Keratinocyte (primary cell): ENCODE data around the gene ZCCHC24. TPM values are rescaled to one million over a fixed set of nuclear protein-coding genes. Genes with fewer than 3 reads are reported as not detected.

Experiments used
- DNase-seq: peaks from one replicate; pipeline ENCODE4 v3.0.0-alpha.2; 2011; ENCODE audit warnings: low read depth, missing footprints, low spot score
- FAIRE-seq: peaks from 2 replicates; lab custom pipeline; 2011; peaks lifted over from hg19 to GRCh38; lab: Jason Lieb, UNC
- H2AFZ ChIP-seq: 2 replicates; pipeline ENCODE4 v1.6.0; 2012; ENCODE audit warnings: low read length, control low read depth, inconsistent platforms; ENCODE audit not compliant: control insufficient read depth
- H3K27ac ChIP-seq: 2 replicates; pipeline ENCODE4 v1.5.1; 2011; ENCODE audit warnings: low read length; ENCODE audit not compliant: control insufficient read depth, insufficient read depth
- H3K27me3 ChIP-seq: 3 replicates; pipeline ENCODE4 v1.6.0; 2011; ENCODE audit warnings: low read length; ENCODE audit not compliant: control insufficient read depth, insufficient read depth; ENCODE audit errors: extremely low read depth
- H3K36me3 ChIP-seq, 2 experiments: 2 replicates in 1 of 2; 3 replicates in 1 of 2; pipeline ENCODE4 v1.5.1; 2011; ENCODE audit warnings: low read length in 2 of 2, mild to moderate bottlenecking in 1 of 2; ENCODE audit not compliant: control insufficient read depth in 2 of 2, insufficient read depth in 2 of 2; ENCODE audit errors: extremely low read depth in 1 of 2
- H3K4me1 ChIP-seq: 3 replicates; pipeline ENCODE4 v1.5.1; 2011; ENCODE audit warnings: low read length; ENCODE audit not compliant: control insufficient read depth, insufficient read depth; ENCODE audit errors: extremely low read depth
- H3K4me2 ChIP-seq: 3 replicates; pipeline ENCODE4 v1.6.0; 2011; ENCODE audit warnings: low read depth, low read length; ENCODE audit not compliant: control insufficient read depth, insufficient read depth; ENCODE audit errors: extremely low read depth
- H3K4me3 ChIP-seq, 3 experiments: fragments of 200-600 bp in 1 of 3; sonication (generic) in 1 of 3; 2 replicates in 2 of 3; 3 replicates in 1 of 3; pipeline ENCODE4 v1.5.1; 2011 to 2016; ENCODE audit warnings: low read length in 3 of 3, mild to moderate bottlenecking in 3 of 3, control low read depth in 2 of 3, inconsistent platforms in 1 of 3, low read depth in 1 of 3, mixed read lengths in 1 of 3, mixed run types in 1 of 3, moderate library complexity in 1 of 3; ENCODE audit not compliant: control insufficient read depth in 2 of 3, insufficient read depth in 2 of 3; ENCODE audit errors: extremely low read depth in 1 of 3
- H3K79me2 ChIP-seq: 2 replicates; pipeline ENCODE4 v1.6.0; 2012; ENCODE audit warnings: low read length; ENCODE audit not compliant: control insufficient read depth, insufficient read depth
- H3K9ac ChIP-seq: 3 replicates; pipeline ENCODE4 v1.6.0; 2011; ENCODE audit warnings: low read length; ENCODE audit not compliant: control insufficient read depth, insufficient read depth; ENCODE audit errors: extremely low read depth
- H3K9me1 ChIP-seq: 3 replicates; pipeline ENCODE4 v1.6.0; 2011; ENCODE audit warnings: low read length; ENCODE audit not compliant: control insufficient read depth, insufficient read depth; ENCODE audit errors: extremely low read depth
- H3K9me3 ChIP-seq: 2 replicates; pipeline ENCODE4 v1.5.1; 2012; ENCODE audit warnings: low read depth, low read length; ENCODE audit not compliant: control insufficient read depth
- H4K20me1 ChIP-seq: 3 replicates; pipeline ENCODE4 v1.6.0; 2011; ENCODE audit warnings: low read length; ENCODE audit not compliant: control insufficient read depth, insufficient read depth; ENCODE audit errors: extremely low read depth
- CTCF ChIP-seq, 3 experiments: IDR thresholded peaks in 1 of 3; conservative IDR thresholded peaks in 1 of 3; optimal IDR thresholded peaks in 1 of 3; 2 replicates in 2 of 3; 3 replicates in 1 of 3; pipeline versions ENCODE3 to v1.5.1; 2011; ENCODE audit warnings: low read length in 3 of 3, mild to moderate bottlenecking in 3 of 3, moderate library complexity in 2 of 3, control low read depth in 1 of 3, inconsistent platforms in 1 of 3; ENCODE audit not compliant: insufficient read depth in 2 of 3; ENCODE audit errors: extremely low read depth in 1 of 3
- EZH2 ChIP-seq: IDR thresholded peaks from one replicate; pipeline ENCODE4 v1.6.1; 2012; ENCODE audit warnings: inconsistent platforms, mild to moderate bottlenecking, low read length, moderate library complexity
- dilution Hi-C: fragments of 300-500 bp; cut with MboI; formaldehyde crosslinking; loops from one replicate; pipeline ENCODE4 v1.7.0; 2020; ENCODE audit warnings: low sequenced_read_pairs; ENCODE audit not compliant: extremely low pct_ligation_motif_present
- polyA plus RNA-seq, 5 experiments: library from polyadenylated mRNA; depleted of rRNA in 3 of 5; stranded (reverse) in 3 of 5; stranded (forward) in 1 of 5; unstranded in 1 of 5; fragments of >200 nt; gene quantifications; 1 replicate in 1 of 5; 2 replicates in 3 of 5; 3 replicates in 1 of 5; pipeline versions ENCODE4 v1.2.1 to v1.2.3, GENCODE V29; 2011 to 2012; ENCODE audit warnings: missing spikeins in 2 of 5, low read depth in 1 of 5, low replicate concordance in 1 of 5

The ZCCHC24 gene
- polyA plus RNA-seq, 1 donor (not counting 4 experiments of a cell fraction or from before 2014, with no cell fraction given): 0.96 TPM

DNA sequence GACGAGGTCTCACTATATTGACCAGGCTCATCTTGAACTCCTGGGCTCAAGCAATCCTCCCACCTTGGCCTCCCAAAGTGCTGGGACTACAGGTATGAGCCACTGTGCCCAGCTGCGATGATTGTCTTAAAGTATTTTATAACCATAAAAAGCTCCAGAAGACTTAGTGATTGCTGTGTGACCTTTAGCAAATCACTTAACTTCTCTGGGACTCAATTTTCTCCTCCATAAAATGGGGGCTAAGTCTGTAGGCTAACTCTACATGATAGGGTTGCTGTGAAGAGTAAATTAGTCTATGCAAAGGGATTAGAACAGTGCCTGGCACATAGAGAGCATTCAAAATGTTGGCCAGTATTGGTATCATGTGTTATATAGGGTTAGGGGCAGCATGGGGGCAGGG, 55.4 kb downstream of the ZCCHC24 start:
- Histone ChIP-seq H3K4me2 (no peak overlapping the region), H4K20me1 (no peaks in the 10 kb centered on the region), H3K9ac (no peak overlapping the region), H2AFZ (no peak overlapping the region), H3K9me1 (no peaks in the 10 kb centered on the region), H3K9me3 (no peaks in the 10 kb centered on the region), H3K4me1 (no peaks in the 10 kb centered on the region), H3K36me3 (no peaks in the 10 kb centered on the region), H3K79me2 (no peaks in the 10 kb centered on the region), H3K27ac (no peak overlapping the region), H3K4me3 (no peak overlapping the region), H3K27me3 (no peaks in the 10 kb centered on the region)
- DNase-seq: no peak
- dilution Hi-C loops: no loop called here
- no peak for FAIRE-seq
- TF ChIP-seq EZH2: no peak
- TF ChIP-seq CTCF (optimal IDR thresholded peaks at IDR 0.05 in 1 of 3, IDR thresholded peaks at IDR 0.05 in 1 of 3, conservative IDR thresholded peaks at IDR 0.05 in 1 of 3; ENCODE audit: extremely low read depth in 1 of 3, insufficient read depth in 2 of 3, low read length in 3 of 3): no peak

- Histone ChIP-seq H4K20me1 (no peaks in the 10 kb centered on the region), H3K4me2 (no peak overlapping the region), H3K36me3 (no peaks in the 10 kb centered on the region), H3K27me3 (no peaks in the 10 kb centered on the region), H3K9ac (no peak overlapping the region), H3K4me1 (no peaks in the 10 kb centered on the region), H3K27ac (no peak overlapping the region), H3K79me2 (no peaks in the 10 kb centered on the region), H3K4me3 (no peak overlapping the region), H2AFZ (no peak overlapping the region), H3K9me1 (no peaks in the 10 kb centered on the region), H3K9me3 (no peaks in the 10 kb centered on the region)
- dilution Hi-C loops: no loop called here
- TF ChIP-seq EZH2 (no peak), CTCF (optimal IDR thresholded peaks at IDR 0.05 in 1 of 3, IDR thresholded peaks at IDR 0.05 in 1 of 3, conservative IDR thresholded peaks at IDR 0.05 in 1 of 3; ENCODE audit: extremely low read depth in 1 of 3, insufficient read depth in 2 of 3, low read length in 3 of 3) (no peak)
- FAIRE-seq: no peak
- no peak for DNase-seq
Measured at GRCh38 chr10:79387974-79388850, 57.2 kb downstream of the ZCCHC24 start.
